Stimulated activated CD8-positive, alpha-beta memory T cell treated with anti-CD3 and anti-CD28 coated beads, Interleukin-4, amount 100 ng/mL, for 4 hours (primary cell): ENCODE measurements around the gene ITSN2.
"Not testable (repeated sequence)": the region's sequence is repeated elsewhere in the genome, so short reads cannot be mapped to it uniquely, and the experiment has no call there.

Experiments
- DNase-seq, 2 donors: peaks; one replicate each; pipeline ENCODE4 v3.0.0-alpha.2; 2020; ENCODE audit warnings: low read depth in 2 of 2, low spot score in 1 of 2

The ITSN2 gene

DNA sequence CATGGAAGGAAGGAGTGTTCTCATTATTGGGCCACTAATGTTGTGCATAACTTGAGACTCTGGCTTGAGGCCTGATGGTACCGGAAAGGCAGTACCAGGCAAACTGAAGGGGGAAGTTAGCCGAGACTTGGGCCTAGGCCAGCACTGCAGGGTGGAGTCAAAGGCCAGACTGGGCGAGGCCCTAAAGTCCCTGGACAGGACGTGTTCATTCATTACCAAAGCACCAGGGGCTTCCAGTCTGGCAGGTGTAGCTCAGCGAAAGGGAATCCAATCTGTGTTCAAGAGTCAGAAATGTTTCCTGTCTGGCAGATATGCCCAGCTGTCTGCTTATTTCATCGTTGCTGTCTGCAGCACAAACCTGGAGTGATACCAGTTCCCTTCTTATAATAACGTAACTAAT lies 4.7 kb upstream of the ITSN2 start:
- DNase-seq: no peak

DNA sequence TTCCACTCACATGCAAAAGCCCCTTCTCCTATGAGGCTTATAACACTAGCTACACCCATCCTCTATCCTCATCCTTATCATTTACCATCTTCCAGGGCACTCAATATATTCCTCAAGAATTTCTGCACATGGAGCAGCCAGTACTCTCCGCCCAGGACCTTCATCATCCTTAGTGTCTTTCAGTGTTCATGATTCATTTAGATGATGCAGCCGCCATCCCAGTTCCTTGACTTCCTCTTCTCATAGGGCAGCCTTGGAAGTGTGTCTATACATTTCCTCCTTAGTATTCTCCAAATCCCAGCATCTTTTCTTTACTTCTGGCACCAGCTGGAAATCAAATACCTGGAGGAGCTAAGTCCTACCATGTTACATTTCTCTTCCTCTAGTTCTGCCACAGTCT lies 3.0 kb upstream of the ITSN2 start:
- no peak for DNase-seq

DNA sequence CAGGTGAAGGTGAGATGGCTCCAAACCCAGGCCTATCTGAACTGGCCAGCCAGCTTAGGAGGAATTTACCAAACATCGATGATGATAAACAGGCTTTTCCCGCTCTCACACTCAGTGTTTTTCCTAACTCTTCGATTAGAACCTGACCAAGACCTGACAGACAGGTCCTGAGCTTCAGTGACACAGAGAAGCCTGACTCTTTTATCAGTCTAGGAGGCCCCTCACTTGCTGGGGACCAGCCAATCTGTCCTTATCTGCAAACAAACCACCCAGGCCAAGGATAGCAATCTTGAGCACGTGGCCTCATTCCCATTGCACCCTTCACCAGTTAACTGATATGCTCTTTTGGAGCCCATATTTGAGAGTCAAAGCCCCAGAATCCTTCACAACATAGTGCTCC lies 1.9 kb upstream of the ITSN2 start:
- DNase-seq: no peak

DNA sequence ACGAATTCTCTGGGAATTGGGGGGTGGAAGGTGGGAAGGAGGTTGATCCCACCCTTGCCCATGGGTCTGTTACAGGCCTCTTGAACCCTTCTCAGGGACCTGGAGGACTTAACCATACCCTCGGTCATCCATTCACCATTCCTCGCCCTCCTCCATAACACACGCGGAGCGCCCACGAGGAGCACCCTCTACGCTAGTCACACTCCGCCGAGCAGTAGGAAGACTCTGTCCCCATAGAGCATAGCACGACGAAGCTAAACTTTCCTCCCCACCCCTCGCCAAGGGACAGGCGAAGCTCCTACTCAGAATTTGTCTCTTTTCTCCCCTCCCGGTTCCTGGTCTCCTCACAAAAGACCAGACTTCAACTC lies 611 bp upstream of the ITSN2 start:
- DNase-seq: no peak

DNA sequence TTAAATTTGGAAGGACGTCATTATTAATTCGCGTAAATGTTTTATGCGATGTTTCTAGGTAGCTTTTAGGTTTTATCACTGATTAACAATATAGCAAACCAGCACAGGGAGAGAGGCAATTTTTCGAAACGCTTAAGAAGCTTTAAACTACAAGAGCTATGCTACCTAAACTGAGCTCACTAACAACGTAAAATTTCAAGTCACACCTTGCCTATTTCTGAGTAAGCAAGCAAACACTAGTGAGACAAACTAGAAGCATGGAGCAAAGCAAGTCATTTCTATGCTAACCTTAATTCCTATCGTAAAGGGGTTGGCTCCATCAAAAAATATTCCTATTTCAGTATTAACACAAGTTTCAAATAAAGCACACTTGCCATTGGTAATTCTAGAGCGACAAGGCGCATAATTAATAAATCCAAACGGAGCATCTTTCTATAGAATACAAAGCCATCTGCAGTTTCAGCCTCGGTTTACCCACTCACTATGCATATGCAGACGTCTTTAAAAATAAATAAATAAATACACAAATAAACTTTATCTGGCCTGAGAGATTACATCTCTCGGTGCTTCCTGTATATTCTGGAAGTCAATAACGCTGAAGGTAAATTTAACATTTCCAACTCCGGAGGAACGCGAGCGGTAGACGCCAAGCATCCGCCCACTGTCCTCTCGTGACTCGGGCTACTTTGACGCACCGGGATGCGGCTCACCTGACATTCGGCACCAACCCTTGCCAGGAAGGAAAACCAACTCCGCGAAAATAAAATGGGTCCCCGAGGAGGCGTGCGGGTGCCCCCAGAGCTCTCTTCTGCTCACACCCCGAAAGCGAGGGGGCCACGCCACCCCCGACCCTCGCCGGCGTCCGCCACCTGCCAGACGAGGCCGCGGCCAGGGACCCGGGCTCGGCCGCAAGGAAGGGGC lies 947 bp downstream of the ITSN2 start:
- DNase-seq: peak in 1 of 2 donors; percentile 6

DNA sequence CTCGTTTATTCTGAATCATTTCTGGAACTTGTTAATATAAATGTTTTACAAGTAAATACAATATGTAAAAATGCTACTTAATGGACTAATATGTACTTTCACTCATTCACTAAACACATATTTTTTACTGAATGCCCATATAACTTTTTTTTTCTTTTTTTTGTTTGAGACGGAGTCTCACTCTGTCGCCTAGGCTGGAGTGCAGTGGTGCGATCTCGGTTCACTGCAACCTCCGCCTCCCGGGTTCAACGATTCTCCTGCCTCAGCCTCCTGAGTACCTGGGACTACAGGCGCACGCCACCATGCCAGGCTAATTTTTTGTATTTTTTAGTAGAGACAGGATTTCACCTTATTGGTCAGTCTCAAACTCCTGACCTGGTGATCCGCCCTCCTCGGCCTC lies 2.6 kb downstream of the ITSN2 start:
- DNase-seq: not testable (repeated sequence)

DNA sequence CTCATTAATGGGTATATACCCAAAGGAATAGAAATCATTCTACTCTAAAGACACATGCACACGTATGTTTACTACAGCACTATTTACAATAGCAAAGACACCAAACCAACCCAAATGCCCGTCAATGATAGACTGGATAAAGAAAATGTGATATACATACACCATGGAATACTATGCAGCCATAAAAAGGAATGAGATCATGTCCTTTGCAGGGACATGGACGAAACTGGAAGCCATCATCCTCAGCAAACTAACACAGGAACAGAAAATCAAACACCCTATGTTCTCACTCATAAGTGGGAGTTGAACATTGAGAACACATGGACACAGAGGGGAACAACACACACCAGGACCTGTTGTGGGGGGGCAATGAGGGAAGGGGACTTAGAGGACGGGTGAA lies 3.2 kb downstream of the ITSN2 start:
- DNase-seq: not testable (repeated sequence)

DNA sequence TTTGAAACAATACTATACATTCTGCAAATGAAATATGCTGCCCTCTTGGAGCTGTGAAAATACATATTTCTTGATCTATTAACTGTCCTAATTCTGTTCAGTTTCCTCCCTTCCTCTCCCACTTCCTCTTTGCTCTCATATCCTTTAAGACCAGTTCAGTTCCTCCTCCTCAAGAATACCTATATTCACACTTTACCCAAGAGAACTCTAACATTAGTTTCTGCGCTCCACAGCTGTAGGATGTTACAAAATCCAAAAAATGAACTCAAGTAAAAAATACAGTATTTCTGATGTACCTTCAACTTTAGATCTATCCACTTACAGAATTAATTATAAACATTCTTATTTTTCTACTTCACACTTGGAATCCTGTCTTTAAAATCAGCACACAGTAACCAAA lies 5.4 kb downstream of the ITSN2 start:
- no peak for DNase-seq

DNA sequence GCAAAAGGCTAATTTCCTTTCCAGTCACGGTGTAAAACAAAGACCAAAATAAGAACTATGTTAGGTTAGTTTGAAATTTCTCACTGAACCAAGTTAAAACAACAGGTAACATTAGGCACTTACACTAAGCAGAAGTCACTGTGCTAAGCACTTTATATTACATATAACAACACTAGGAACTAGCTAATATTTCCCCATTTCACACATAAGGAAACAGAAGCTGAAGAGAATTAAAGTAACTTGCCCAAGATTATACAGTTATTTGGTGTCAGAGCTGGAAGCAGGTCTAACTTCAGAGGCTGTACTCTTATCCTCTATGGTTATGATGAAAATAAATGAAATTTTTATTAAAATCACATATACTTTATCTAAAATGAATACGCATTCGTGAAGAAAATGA lies 5.9 kb downstream of the ITSN2 start:
- no peak for DNase-seq

DNA sequence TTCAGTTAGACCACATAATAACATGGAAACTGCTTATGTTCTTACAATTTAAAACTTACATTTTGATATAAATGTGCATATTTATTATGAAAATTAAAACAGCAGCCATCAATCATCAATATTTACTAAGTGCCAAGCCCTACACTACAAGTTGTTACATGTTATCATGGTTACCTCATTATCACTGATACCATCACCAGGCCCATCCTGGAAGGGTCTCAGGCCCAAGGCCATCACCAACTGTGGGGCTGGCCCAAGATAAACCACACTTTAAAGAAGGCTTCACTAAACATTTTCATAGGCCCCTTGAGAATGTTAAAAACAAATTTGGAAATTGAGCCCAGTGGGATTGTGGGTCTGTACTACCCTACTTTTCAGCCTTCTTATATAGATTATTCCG lies 6.4 kb downstream of the ITSN2 start:
- no peak for DNase-seq

DNA sequence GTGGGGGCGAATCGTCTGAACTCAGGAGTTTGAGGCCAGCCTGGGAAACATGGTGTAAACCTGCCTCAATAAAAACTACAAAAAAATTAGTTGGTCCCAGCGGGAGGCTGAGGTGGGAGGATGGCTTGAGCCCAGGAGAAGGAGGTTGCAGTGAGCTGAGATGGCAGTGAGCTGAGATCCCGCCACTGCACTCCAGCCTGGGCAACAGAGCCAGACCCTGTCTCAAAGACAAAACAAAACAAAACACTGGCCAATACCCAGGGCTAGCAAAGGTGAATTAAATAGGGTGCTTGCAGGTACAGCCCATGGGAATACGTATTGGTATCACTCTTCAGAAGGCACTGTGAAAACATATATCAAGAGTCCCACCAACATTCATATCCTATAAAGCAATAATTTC lies 7.0 kb downstream of the ITSN2 start:
- no peak for DNase-seq

DNA sequence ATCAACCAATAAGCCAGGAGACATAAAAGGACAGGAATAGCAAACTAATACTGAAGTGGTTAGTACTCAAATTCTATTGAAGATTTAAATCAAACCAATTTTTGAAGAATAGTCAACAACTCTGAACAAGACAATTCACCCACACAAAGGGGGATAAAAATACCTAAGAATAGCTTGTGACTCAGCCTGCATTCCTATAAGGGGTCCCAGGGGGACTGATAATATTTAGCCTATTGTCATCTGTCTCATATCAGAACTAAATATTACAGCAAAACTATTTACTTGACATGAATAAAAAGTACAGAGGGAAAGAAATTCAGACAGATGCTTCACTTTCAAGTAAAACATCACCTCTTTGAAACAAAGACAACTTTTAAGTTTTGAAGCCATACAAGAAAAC lies 7.7 kb downstream of the ITSN2 start:
- no peak for DNase-seq

DNA sequence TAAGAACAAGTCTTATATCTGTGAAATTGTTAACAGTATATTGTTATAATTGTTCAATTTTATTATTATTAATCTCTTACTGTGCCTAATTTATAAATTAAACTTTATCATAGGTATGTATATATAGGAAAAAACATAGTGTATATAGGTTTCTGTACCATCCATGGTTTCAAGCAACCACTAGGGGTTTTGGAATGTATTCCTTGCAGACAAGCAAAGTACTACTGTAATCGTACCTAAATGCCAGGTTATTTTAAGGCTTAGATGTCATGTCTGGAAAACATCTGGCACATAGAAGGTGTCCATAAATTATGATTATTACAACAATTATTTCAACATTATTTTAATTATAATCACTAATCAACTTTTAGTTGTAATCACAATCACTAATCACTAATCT lies 8.4 kb downstream of the ITSN2 start:
- no peak for DNase-seq

DNA sequence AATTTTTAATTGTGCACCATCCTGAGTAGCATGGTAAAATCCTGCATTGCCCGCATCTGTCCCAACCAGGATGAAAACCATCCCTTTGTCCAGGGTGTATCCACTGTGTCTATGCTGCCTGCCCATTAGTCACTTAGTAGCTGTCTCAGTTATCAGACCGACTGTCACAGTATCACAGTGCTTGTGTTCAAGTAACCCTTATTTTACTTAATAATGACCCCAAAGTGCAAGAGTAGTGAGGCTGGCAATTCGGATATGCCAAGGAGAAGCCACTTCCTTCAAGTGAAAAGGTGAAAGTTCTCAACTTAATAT lies 8.8 kb downstream of the ITSN2 start:
- no peak for DNase-seq

DNA sequence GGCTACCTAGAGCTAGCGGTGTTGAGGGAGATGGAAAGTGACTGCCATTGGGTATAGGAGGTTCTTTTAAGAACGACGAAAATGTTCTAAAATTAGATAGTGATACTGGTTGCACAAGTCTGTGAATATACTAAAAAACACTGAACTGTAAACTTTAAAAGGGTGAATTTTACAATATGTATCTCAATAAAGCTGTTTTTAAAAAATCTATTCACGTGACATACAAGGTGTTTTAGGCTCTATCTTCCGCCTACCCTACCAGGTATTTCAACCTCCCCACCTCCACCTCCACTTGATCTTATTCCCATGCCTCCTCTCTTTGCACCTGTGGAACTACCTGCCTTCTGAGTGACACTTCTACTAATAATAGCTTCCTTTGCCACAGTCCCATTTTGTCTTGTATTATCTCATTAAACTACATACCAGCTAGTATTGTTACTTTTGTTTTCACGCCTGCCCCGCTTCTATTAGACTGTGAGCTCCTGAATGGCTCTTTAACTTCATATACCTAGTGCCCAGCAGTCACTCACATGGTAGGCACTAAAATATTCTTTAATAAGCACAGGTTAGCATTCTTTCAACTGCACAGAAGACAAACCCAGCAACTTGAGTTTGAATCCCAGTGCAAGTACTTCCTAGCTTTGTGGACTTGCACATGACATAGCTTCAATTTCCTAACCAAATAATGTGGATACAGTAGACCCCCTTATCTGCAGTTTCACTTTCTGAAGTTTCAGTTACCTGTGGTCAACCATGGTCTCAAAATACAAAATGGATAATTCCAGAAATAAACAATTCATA lies 9.3 kb downstream of the ITSN2 start:
- no peak for DNase-seq

DNA sequence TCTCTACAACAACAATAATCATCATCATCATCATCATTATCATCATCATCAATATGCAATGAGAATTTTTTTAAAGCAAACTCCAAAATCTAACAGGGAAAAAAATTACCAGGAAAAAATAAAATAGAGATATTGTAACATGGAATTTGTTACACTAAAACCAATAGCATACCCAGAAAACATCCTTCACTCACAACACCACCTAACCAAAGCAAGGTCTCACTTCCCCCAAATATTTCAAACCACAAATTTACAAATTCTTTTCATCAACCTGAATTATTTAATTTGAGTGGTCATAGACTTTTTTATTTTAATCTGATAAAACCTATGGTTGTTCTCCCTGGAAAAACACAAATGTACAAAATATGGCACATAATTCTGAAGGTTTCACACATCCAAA lies 11.2 kb downstream of the ITSN2 start:
- DNase-seq: no peak

DNA sequence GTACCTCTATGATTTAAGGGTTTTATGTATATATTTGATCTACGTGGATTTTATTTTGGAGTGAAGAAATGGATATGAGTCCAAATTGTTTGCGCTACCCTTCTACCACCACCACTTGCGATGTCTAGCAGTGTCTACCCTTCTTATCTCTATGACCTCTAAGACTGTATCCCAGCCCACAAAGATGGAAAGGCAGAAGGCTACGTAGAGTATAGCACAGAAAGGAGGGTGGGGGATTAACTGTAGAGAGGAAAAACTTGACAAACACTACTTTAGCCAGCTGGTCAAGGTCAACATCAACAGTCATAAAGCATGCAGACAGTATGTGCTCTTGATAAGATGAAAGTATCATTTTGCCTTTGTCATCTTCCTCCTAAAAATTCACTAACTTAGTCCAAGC lies 14.4 kb downstream of the ITSN2 start:
- DNase-seq: no peak

DNA sequence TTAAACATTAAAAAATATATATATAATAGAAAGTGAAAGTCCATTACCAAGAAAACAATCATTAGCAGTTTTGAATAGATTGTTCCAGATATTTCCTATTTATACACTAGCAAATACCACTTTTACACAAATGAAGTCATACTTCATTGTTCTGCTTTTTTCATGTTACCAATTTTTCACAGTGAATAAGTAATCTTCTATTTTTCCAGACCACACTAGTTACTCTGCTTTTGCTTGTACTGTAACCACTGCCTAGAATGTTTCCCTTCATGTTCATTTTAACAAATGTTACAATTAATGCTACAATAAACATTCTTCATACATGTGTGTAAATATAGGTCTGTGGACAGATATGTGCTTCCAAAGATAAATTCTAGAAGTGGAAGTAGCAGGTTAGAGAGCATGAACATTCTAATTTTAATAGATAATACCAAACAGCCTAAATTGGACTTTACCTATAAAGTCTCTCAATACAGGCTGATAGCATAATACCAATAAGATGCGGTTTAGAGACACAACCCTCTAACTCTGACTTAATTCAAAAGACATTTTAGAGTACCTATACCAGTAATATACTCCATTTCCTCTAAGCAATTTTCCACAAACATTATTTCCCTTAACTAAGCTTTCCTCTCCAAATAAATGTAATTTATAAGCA lies 17.0 kb downstream of the ITSN2 start:
- DNase-seq: no peak

DNA sequence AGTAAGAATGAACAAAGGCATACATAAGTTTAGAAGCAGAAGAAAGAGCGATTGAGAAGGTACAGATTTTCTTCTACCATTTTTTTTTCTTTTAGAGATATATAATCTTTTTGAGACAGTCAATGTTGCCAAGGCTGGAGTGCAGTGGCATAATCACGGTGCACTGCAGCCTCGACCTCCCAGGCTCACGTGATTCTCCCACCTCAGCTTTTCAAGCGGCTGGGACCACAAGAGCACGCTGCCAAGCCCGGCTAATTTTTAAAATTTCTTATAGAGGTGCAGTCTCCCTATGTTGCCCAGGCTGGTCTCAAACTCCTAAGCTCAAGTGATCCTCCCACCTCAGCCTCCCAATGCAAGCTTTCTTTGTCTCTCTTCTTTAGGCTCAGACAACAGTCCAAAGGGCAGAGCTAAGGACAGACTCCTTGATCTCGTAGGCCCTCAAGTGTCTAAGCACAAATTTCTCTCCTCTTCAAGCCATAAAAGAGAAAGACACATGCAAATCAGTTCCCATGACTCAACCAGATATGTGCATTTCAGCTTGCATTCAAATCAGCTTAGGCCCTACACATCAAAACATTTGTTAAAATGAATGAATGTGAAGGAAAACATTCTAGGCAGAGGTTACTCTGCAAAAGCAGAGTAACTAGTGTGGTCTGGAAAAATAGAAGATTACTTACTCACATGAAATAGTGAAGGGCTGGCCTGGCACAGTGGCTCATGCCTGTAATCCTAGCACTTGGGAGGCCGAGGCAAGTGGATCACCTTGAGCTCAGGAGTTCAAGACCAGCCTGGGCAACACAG lies 18.0 kb downstream of the ITSN2 start:
- DNase-seq: no peak

DNA sequence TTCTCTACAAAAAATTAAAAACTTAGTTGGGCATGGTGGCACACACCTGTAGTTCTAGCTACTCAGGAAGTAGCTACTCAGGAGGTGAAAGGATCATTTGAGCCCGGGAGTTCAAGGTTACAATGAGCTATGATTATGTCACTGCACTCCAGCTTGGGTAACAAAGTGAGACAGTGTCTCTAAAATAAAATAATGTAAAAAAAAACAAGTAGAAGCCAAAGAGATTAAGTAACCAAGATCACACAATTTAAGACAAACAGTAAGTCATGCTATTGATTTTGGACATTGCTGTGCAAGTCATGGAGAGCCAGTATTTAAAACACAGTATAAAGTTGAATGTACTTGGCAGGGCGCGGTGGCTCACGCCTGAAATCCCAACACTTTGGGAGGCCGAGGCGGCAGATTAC lies 20.5 kb downstream of the ITSN2 start:
- no peak for DNase-seq

DNA sequence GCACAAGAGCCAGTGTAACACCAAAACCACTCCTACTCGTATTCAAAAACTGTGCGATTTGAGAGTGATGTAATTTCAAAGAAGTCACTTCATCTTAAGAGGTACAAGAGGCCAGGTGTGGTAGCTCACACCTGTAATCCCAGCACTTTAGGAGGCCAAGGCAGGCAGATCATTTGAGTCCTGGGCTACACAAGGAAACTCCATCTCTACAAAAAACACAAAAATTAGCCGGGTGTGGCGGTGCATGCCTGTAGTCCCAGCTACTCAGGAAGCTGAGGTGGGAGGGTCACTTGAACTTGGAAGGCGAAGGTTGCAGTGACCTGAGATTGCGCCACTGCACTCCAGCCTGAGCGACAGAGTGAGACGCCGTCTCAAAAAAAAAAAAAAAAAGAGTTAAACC lies 21.2 kb downstream of the ITSN2 start:
- not testable (repeated sequence) for DNase-seq
